SK-N-SH (cell line): ENCODE data around the gene TRIP4.

Source experiments
- ELF1 ChIP-seq: IDR thresholded peaks from 2 replicates; pipeline ENCODE4 v1.4.0; 2012
- EZH2phosphoT487 ChIP-seq: fragments of 200-600 bp; sonication (generic); IDR thresholded peaks from 2 replicates; pipeline ENCODE4 v1.6.1; 2017; ENCODE audit warnings: low read depth, mixed run types, mild to moderate bottlenecking, antibody characterized with exemption, moderate library complexity, borderline replicate concordance
- RAD21 ChIP-seq: IDR thresholded peaks from 2 replicates; pipeline ENCODE4 v1.6.1; 2012; ENCODE audit warnings: mild to moderate bottlenecking, low read length
- USF2 ChIP-seq: fragments of 150-350 bp; IDR thresholded peaks from 2 replicates; pipeline ENCODE4 v1.6.1; 2017; ENCODE audit warnings: antibody characterized with exemption, low read length, low read depth, borderline replicate concordance
- TF ChIP-seq, protein P1 (sequence below): fragments of 200-600 bp; sonication (generic); IDR thresholded peaks from 2 replicates; pipeline ENCODE4 v1.6.1; 2017; ENCODE audit warnings: antibody characterized with exemption, mild to moderate bottlenecking, moderate library complexity

DNA sequence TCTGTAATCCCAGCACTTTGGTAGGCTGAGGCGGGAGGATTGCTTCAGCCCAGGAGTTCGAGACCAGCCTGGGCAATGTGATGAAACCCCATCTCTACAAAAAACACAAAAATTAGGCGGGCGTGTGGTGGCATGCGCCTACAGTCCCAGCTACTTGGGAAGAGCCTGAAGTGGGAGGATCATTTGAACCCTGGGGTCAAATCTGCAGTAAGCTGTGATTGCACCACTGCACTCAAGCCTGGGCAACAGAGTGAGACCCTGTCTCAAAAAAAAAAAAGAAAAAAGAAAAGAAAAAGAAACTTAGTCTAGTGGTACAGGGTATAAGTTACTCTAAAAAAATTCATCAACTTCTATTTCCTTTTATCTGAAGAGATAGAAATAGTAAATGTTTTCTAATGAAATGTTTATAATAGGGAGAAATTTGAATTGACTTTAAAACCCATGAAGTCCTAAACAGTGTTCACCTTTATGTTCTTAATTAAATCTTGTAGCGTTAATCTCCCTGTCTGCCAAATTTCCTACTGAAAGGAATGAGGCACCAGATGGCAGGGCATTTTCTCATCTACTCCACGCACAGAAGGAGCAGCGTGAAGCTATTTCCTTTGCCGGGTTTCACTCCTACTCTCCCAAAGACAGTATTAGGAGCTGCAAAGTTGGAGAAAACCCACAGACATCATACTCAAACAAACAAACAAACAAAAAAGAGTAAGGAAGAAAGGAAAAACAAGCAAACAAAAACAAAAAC is 8.2 kb upstream of the TRIP4 start:
- TF ChIP-seq EZH2phosphoT487 (no peak), RAD21 (no peak), ELF1 (no peak), USF2 (no peak)
- TF ChIP-seq, protein P1, sequence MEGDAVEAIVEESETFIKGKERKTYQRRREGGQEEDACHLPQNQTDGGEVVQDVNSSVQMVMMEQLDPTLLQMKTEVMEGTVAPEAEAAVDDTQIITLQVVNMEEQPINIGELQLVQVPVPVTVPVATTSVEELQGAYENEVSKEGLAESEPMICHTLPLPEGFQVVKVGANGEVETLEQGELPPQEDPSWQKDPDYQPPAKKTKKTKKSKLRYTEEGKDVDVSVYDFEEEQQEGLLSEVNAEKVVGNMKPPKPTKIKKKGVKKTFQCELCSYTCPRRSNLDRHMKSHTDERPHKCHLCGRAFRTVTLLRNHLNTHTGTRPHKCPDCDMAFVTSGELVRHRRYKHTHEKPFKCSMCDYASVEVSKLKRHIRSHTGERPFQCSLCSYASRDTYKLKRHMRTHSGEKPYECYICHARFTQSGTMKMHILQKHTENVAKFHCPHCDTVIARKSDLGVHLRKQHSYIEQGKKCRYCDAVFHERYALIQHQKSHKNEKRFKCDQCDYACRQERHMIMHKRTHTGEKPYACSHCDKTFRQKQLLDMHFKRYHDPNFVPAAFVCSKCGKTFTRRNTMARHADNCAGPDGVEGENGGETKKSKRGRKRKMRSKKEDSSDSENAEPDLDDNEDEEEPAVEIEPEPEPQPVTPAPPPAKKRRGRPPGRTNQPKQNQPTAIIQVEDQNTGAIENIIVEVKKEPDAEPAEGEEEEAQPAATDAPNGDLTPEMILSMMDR: no peak
